ENCODE results near the gene BCAP31. TPM values are rescaled to one million over a fixed set of nuclear protein-coding genes. Genes with fewer than 3 reads are reported as not detected.

The BCAP31 gene
- total RNA-seq, 1 experiment from 2014 or later: 138 TPM

GRCh38 chrX:153762626-153763173 lies 38.5 kb upstream of the BCAP31 start:
- no peaks in the 10 kb centered on the region for H3K79me1 ChIP-seq (ENCODE audit: insufficient read depth, low read depth, low read length, poor library complexity, severe bottlenecking)
- H3K79me2 ChIP-seq (ENCODE audit: insufficient read depth, low read length): no peaks in the 10 kb centered on the region
- no peak overlapping the region for H4K8ac ChIP-seq (replicated peaks; ENCODE audit: insufficient read length, low read depth, low read length)
- no peak overlapping the region for H2BK20ac ChIP-seq (ENCODE audit: low read depth, low read length, poor library complexity, severe bottlenecking)
- no peak for TF ChIP-seq CTCF (conservative IDR thresholded peaks at IDR 0.05)
- H3T11ph ChIP-seq (ENCODE audit: low read length): no peak overlapping the region
- no peak overlapping the region for H2AK5ac ChIP-seq (ENCODE audit: insufficient read length, low read length)
- H3K4me2 ChIP-seq (ENCODE audit: insufficient read depth, insufficient read length, low read length): no peak overlapping the region
- no peak overlapping the region for H2AFZ ChIP-seq (ENCODE audit: low read length)
- H4K20me1 ChIP-seq (ENCODE audit: control insufficient read depth, insufficient read depth, insufficient read length): no peaks in the 10 kb centered on the region
- peaks cover 10% of the 10 kb centered on the region for H3K27me3 Mint-ChIP-seq (ENCODE audit: low read depth)
- no peak overlapping the region for H3K4ac ChIP-seq (ENCODE audit: low read depth, low read length)
- H2BK120ac ChIP-seq (ENCODE audit: low read depth, low read length, poor library complexity, severe bottlenecking): no peak overlapping the region
- H4K91ac ChIP-seq (ENCODE audit: insufficient read length, low read depth, low read length): no peak overlapping the region
- H3K9ac ChIP-seq (ENCODE audit: extremely low read depth, insufficient read length, low read length): no peak overlapping the region
- no peaks in the 10 kb centered on the region for H3K27me3 ChIP-seq (ENCODE audit: insufficient read depth, low read length)
- no peak overlapping the region for H3K27ac Mint-ChIP-seq
- H3K18ac ChIP-seq (ENCODE audit: insufficient read length, low read depth, low read length): no peak overlapping the region
- DNase-seq: no peak
- H3K23me2 ChIP-seq (ENCODE audit: insufficient read length, low read depth, low read length, poor library complexity, severe bottlenecking): no peaks in the 10 kb centered on the region
- H3K56ac ChIP-seq (ENCODE audit: insufficient read length, low read depth, low read length): no peak overlapping the region
- no peak overlapping the region for H3K27ac ChIP-seq (ENCODE audit: insufficient read length, low read depth, low read length)
- WGBS (ENCODE audit: extremely low coverage, insufficient read length, low lambda C conversion rate): no CpG with 5 or more reads among the region's 14 CpGs
- no peak overlapping the region for H3K23ac ChIP-seq (ENCODE audit: insufficient read length, low read depth, low read length)
- no peak overlapping the region for H3K14ac ChIP-seq (ENCODE audit: insufficient read depth, low read length)
- no peak overlapping the region for H3K4me3 Mint-ChIP-seq
- H3K4me1 ChIP-seq (ENCODE audit: insufficient read depth, low read length): no peaks in the 10 kb centered on the region
- H3K9me3 Mint-ChIP-seq: peaks cover 54 to 61% of the 10 kb centered on the region in 2 experiments
- no peak overlapping the region for H2BK5ac ChIP-seq (ENCODE audit: insufficient read length, low read length)
- H3K9me3 ChIP-seq (ENCODE audit: control insufficient read depth, low read depth, low read length): peaks cover 13% of the 10 kb centered on the region
- no peak overlapping the region for H2BK12ac ChIP-seq (ENCODE audit: insufficient read length, low read depth, low read length)
- no peak overlapping the region for H4K5ac ChIP-seq (ENCODE audit: insufficient read length, low read depth, low read length)
- peaks cover 0 to 3% (median 2%) of the 10 kb centered on the region in 3 experiments; a peak in 4 of 7 replicates for H3K36me3 Mint-ChIP-seq (ENCODE audit: insufficient read depth in 1 of 3, low read depth in 3 of 3)
- peaks cover 4 to 6% of the 10 kb centered on the region in 2 experiments; a peak in 3 of 4 replicates for H3K4me1 Mint-ChIP-seq
- no peak overlapping the region for H2BK15ac ChIP-seq (ENCODE audit: low read depth, low read length)
